SK-N-SH (cell line): ENCODE results near the gene IWS1. TPM values are rescaled to one million over a fixed set of nuclear protein-coding genes. Genes with fewer than 3 reads are reported as not detected.

ENCODE experiments used
- CTCF ChIA-PET: fragments of 300-600, 350-600 bp; formaldehyde crosslinking; extraction: SDS; loops from one replicate; lab custom pipeline; 2021; lab: Yijun Ruan, JAX
- POLR2A ChIA-PET: fragments of 350-600 bp; sonication (Branson Sonifier 250); formaldehyde crosslinking; extraction: SDS; loops from one replicate; lab custom pipeline; 2020; ENCODE audit warnings: antibody characterized with exemption, inconsistent platforms; lab: Yijun Ruan, JAX
- DNase-seq: peaks from one replicate; pipeline ENCODE4 v3.0.0; 2012
- H2AFZ ChIP-seq: fragments of 200-600 bp; sonication (generic); 2 replicates; pipeline ENCODE4 v1.8.1; 2016; ENCODE audit warnings: antibody characterized with exemption, mild to moderate bottlenecking, low read depth
- H3F3A ChIP-seq: fragments of 200-600 bp; sonication (generic); replicated peaks from 2 replicates; pipeline ENCODE3; 2016; ENCODE audit warnings: antibody characterized with exemption, mild to moderate bottlenecking; ENCODE audit not compliant: insufficient read depth
- H3K27ac ChIP-seq, 2 experiments: fragments of 200-500 bp in 1 of 2; fragments of 200-600 bp in 1 of 2; sonication (Bioruptor generic) in 1 of 2; sonication (generic), shearing (Covaris generic) in 1 of 2; 2 replicates each; pipeline versions ENCODE4 v1.5.1 to v1.6.1; 2014 to 2016; ENCODE audit warnings: low read depth in 2 of 2, inconsistent platforms in 1 of 2, low read length in 1 of 2, mild to moderate bottlenecking in 1 of 2, mixed read lengths in 1 of 2
- H3K27me3 ChIP-seq: fragments of 200-600 bp; sonication (generic), shearing (Covaris generic); 2 replicates; pipeline ENCODE4 v1.6.1; 2016; ENCODE audit warnings: mixed run types; ENCODE audit not compliant: insufficient read depth
- H3K36me3 ChIP-seq, 2 experiments: fragments of 200-500 bp in 1 of 2; fragments of 200-600 bp in 1 of 2; sonication (Bioruptor generic) in 1 of 2; sonication (generic) in 1 of 2; replicated peaks in 1 of 2; 2 replicates each; pipeline versions ENCODE3 to v1.5.1; 2014 to 2016; ENCODE audit warnings: low read length in 1 of 2, mild to moderate bottlenecking in 1 of 2; ENCODE audit not compliant: insufficient read depth in 2 of 2, control insufficient read depth in 1 of 2
- H3K4me1 ChIP-seq, 2 experiments: fragments of 200-500 bp in 1 of 2; fragments of 200-600 bp in 1 of 2; sonication (Bioruptor generic) in 1 of 2; sonication (generic), shearing (Covaris generic) in 1 of 2; 2 replicates each; pipeline versions ENCODE4 v1.5.1 to v1.6.1; 2014 to 2016; ENCODE audit warnings: low read depth in 1 of 2, low read length in 1 of 2, mixed run types in 1 of 2; ENCODE audit not compliant: insufficient read depth in 2 of 2, control insufficient read depth in 1 of 2
- H3K4me2 ChIP-seq: fragments of 200-600 bp; sonication (generic), shearing (Covaris generic); 2 replicates; pipeline ENCODE4 v1.6.1; 2017; ENCODE audit warnings: mixed run types
- H3K4me3 ChIP-seq, 2 experiments: fragments of 200-500 bp in 1 of 2; fragments of 200-600 bp in 1 of 2; sonication (Bioruptor generic) in 1 of 2; sonication (generic), shearing (Covaris generic) in 1 of 2; 2 replicates each; pipeline versions ENCODE4 v1.5.1 to v1.8.1; 2014 to 2016; ENCODE audit warnings: low read depth in 2 of 2, inconsistent platforms in 1 of 2, low read length in 1 of 2, mild to moderate bottlenecking in 1 of 2, mixed read lengths in 1 of 2, moderate library complexity in 1 of 2
- H3K79me2 ChIP-seq: fragments of 200-600 bp; sonication (generic); 2 replicates; pipeline ENCODE4 v1.8.1; 2017; ENCODE audit warnings: mild to moderate bottlenecking; ENCODE audit not compliant: insufficient read depth
- H3K9ac ChIP-seq: fragments of 200-600 bp; sonication (generic); 2 replicates; pipeline ENCODE4 v1.6.1; 2017; ENCODE audit warnings: mixed run types
- H3K9me2 ChIP-seq: fragments of 200-600 bp; sonication (generic); 2 replicates; pipeline ENCODE4 v1.6.1; 2017; ENCODE audit warnings: mixed run types
- H3K9me3 ChIP-seq: fragments of 200-600 bp; sonication (generic); 2 replicates; pipeline ENCODE4 v1.6.1; 2017; ENCODE audit warnings: mixed run types, mild to moderate bottlenecking, moderate library complexity
- H4K20me1 ChIP-seq: fragments of 200-600 bp; sonication (generic); 2 replicates; pipeline ENCODE4 v1.6.1; 2017; ENCODE audit warnings: mild to moderate bottlenecking, mixed run types; ENCODE audit not compliant: insufficient read depth
- CHD2 ChIP-seq: fragments of 150-350 bp; IDR thresholded peaks from 2 replicates; pipeline ENCODE4 v1.6.1; 2018; ENCODE audit warnings: low read length; ENCODE audit not compliant: partially characterized antibody
- ELF1 ChIP-seq: IDR thresholded peaks from 2 replicates; pipeline ENCODE4 v1.4.0; 2012
- FOSL2 ChIP-seq: IDR thresholded peaks from 2 replicates; pipeline ENCODE4 v1.4.0; 2012; ENCODE audit warnings: low read depth, mild to moderate bottlenecking, moderate library complexity, borderline replicate concordance
- GATA2 ChIP-seq: sonication (generic); formaldehyde crosslinking; IDR thresholded peaks from 2 replicates; pipeline ENCODE4 v1.5.0; 2020; ENCODE audit warnings: mild to moderate bottlenecking, missing genetic modification reagents
- IRF3 ChIP-seq: fragments of 150-350 bp; IDR thresholded peaks from 2 replicates; pipeline ENCODE4 v1.6.1; 2016; ENCODE audit warnings: mild to moderate bottlenecking, low read depth, low read length
- JUND ChIP-seq: IDR thresholded peaks from 2 replicates; pipeline ENCODE4 v1.4.0; 2012
- MEF2A ChIP-seq: IDR thresholded peaks from 2 replicates; pipeline ENCODE4 v1.4.0; 2012; ENCODE audit warnings: low read depth, borderline replicate concordance
- NRF1 ChIP-seq: IDR thresholded peaks from 2 replicates; pipeline ENCODE4 v1.6.1; 2012; ENCODE audit warnings: low read depth, mild to moderate bottlenecking, low read length
- RAD21 ChIP-seq: IDR thresholded peaks from 2 replicates; pipeline ENCODE4 v1.6.1; 2012; ENCODE audit warnings: mild to moderate bottlenecking, low read length
- RFX5 ChIP-seq: IDR thresholded peaks from 2 replicates; pipeline ENCODE4 v1.6.1; 2012; ENCODE audit warnings: mild to moderate bottlenecking, improper control_type of control experiment, low read length
- RXRA ChIP-seq: IDR thresholded peaks from 2 replicates; pipeline ENCODE4 v1.4.0; 2012; ENCODE audit warnings: low read depth, mild to moderate bottlenecking, borderline replicate concordance
- SMC3 ChIP-seq: IDR thresholded peaks from 2 replicates; pipeline ENCODE4 v1.6.1; 2012; ENCODE audit warnings: low read depth, low read length, improper control_type of control experiment
- WGBS: methylation state at CpG from one replicate; pipeline ENCODE4 v1.1.6; 2017; ENCODE audit warnings: low lambda C conversion rate; 5-methylcytosine and 5-hydroxymethylcytosine counted together
- polyA plus RNA-seq, 3 experiments: library from polyadenylated mRNA; depleted of rRNA; stranded (reverse); fragments of >200 nt; gene quantifications; 2 replicates each; pipeline ENCODE4 v1.2.3, GENCODE V29; 2012
- TF ChIP-seq, protein P1 (sequence below): IDR thresholded peaks from 2 replicates; pipeline ENCODE4 v1.4.0; 2012; ENCODE audit warnings: low read depth, borderline replicate concordance

The IWS1 gene
- polyA plus RNA-seq, 1 of the 3 experiments (the other 2 are of a cell fraction) = 24.6 TPM

DNA sequence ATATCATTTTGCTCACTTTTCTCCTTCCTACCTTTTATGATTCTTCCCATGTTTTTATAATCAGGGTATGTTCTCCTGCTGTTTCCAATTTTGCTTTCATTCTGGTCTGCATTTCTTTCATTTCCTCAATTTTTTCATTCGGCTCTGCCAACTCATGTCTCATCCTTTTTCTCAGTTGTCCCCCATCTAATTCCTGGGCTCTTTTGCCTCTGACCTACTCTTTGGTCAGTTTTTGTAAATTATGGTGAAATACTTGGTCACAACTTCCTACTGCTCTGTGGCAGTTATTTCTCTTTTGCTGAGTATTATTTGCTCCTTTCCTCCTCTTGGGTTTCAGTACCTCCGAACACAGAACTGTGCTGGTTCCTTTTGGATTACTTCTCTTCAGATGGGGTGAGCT lies 36.6 kb upstream of the IWS1 start:
- WGBS = 63% methylated on average over 2 of the region's 2 CpGs
- H3F3A ChIP-seq = no peaks in the 10 kb centered on the region
- H2AFZ ChIP-seq = no peak overlapping the region
- no peak overlapping the region for H3K27ac ChIP-seq
- no peak overlapping the region for H3K4me3 ChIP-seq
- DNase-seq = no peak
- no peak overlapping the region for H3K4me2 ChIP-seq
- H3K4me1 ChIP-seq = no peaks in the 10 kb centered on the region
- no peaks in the 10 kb centered on the region; the same call in 1 of the 2 replicates for H3K27me3 ChIP-seq
- no peaks in the 10 kb centered on the region for H3K36me3 ChIP-seq
- CTCF ChIA-PET = no interaction called here
- no peaks in the 10 kb centered on the region for H4K20me1 ChIP-seq
- POLR2A ChIA-PET = no interaction called here
- no peak for TF ChIP-seq RFX5
- H3K9me2 ChIP-seq = no peaks in the 10 kb centered on the region
- no peaks in the 10 kb centered on the region for H3K9me3 ChIP-seq
- no peaks in the 10 kb centered on the region for H3K79me2 ChIP-seq
- H3K9ac ChIP-seq = no peak overlapping the region

- Histone ChIP-seq H3K4me3 (no peak overlapping the region), H3K9me3 (no peaks in the 10 kb centered on the region), H2AFZ (no peak overlapping the region), H3F3A (no peaks in the 10 kb centered on the region), H3K36me3 (no peaks in the 10 kb centered on the region), H3K27ac (no peak overlapping the region), H3K27me3 (no peaks in the 10 kb centered on the region; the same call in 1 of the 2 replicates), H4K20me1 (no peaks in the 10 kb centered on the region), H3K9ac (no peak overlapping the region), H3K9me2 (no peaks in the 10 kb centered on the region), H3K79me2 (no peaks in the 10 kb centered on the region), H3K4me1 (no peaks in the 10 kb centered on the region), H3K4me2 (no peak overlapping the region)
- ChIA-PET POLR2A (no interaction called here), CTCF (no interaction called here)
- DNase-seq = no peak
- TF ChIP-seq JUND = no peak
- TF ChIP-seq SMC3 = no peak
- TF ChIP-seq GATA2 (CRISPR knock-in tag) = no peak
- TF ChIP-seq FOSL2 = no peak
- WGBS = 84% methylated on average over 8 of the region's 8 CpGs
Measured at GRCh38 chr2:127561371-127561770, 35.1 kb upstream of the IWS1 start.

GRCh38 chr2:127560931-127561280 lies 34.6 kb upstream of the IWS1 start:
- H3K9me2 ChIP-seq = no peaks in the 10 kb centered on the region
- H3K79me2 ChIP-seq = no peaks in the 10 kb centered on the region
- no peak for DNase-seq
- H4K20me1 ChIP-seq = no peaks in the 10 kb centered on the region
- H3K4me2 ChIP-seq = no peak overlapping the region
- H3K36me3 ChIP-seq = no peaks in the 10 kb centered on the region
- H3K9ac ChIP-seq = no peak overlapping the region
- ChIA-PET CTCF (no interaction called here), POLR2A (no interaction called here)
- no peak overlapping the region for H2AFZ ChIP-seq
- no peak for TF ChIP-seq RXRA
- TF ChIP-seq, protein P1, sequence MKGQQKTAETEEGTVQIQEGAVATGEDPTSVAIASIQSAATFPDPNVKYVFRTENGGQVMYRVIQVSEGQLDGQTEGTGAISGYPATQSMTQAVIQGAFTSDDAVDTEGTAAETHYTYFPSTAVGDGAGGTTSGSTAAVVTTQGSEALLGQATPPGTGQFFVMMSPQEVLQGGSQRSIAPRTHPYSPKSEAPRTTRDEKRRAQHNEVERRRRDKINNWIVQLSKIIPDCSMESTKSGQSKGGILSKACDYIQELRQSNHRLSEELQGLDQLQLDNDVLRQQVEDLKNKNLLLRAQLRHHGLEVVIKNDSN = no peak
- TF ChIP-seq RAD21 = no peak
- TF ChIP-seq SMC3 = no peak
- TF ChIP-seq NRF1 = no peak
- no peak for TF ChIP-seq IRF3
- TF ChIP-seq MEF2A = no peak
- TF ChIP-seq ELF1 = no peak
- TF ChIP-seq CHD2 = no peak
- H3F3A ChIP-seq = no peaks in the 10 kb centered on the region
- WGBS = 79% methylated on average over 5 of the region's 5 CpGs
- H3K4me3 ChIP-seq = no peak overlapping the region
- H3K27ac ChIP-seq = no peak overlapping the region
- H3K4me1 ChIP-seq = no peaks in the 10 kb centered on the region
- no peaks in the 10 kb centered on the region; the same call in 1 of the 2 replicates for H3K27me3 ChIP-seq
- H3K9me3 ChIP-seq = no peaks in the 10 kb centered on the region
